ENCODE results near the gene SLC7A11.

Gene SLC7A11

GRCh38 chr4:138236037-138236436, 6.1 kb downstream of the SLC7A11 start:
- Histone ChIP-seq H3K27me3 (no peaks in the 10 kb centered on the region), H3K36me3 (no peaks in the 10 kb centered on the region), H3K4me1 (no peaks in the 10 kb centered on the region), H3K27ac (no peak overlapping the region), H3K4me3 (no peak overlapping the region), H3K9me3 (no peaks in the 10 kb centered on the region)
- TF ChIP-seq CTCF (IDR thresholded peaks at IDR 0.05) = no peak
- no peak for DNase-seq
- intact Hi-C loops (cut with DNase I; ENCODE audit: low total_unique reads) = no loop called here

GRCh38 chr4:138235419-138235952, 6.7 kb downstream of the SLC7A11 start:
- intact Hi-C loops (cut with DNase I; ENCODE audit: low total_unique reads) = no loop called here
- Histone ChIP-seq H3K36me3 (no peaks in the 10 kb centered on the region), H3K9me3 (no peaks in the 10 kb centered on the region), H3K27ac (no peak overlapping the region), H3K27me3 (no peaks in the 10 kb centered on the region), H3K4me3 (no peak overlapping the region), H3K4me1 (no peaks in the 10 kb centered on the region)
- no peak for DNase-seq
- no peak for TF ChIP-seq CTCF (IDR thresholded peaks at IDR 0.05)

- no peaks in the 10 kb centered on the region for H3K9me3 ChIP-seq
- no peaks in the 10 kb centered on the region for H3K4me1 ChIP-seq
- no peak for TF ChIP-seq CTCF (IDR thresholded peaks at IDR 0.05)
- H3K36me3 ChIP-seq = no peaks in the 10 kb centered on the region
- H3K27ac ChIP-seq = no peak overlapping the region
- intact Hi-C loops (cut with DNase I; ENCODE audit: low total_unique reads) = no loop called here
- no peak for DNase-seq
- no peak overlapping the region for H3K4me3 ChIP-seq
- H3K27me3 ChIP-seq = no peaks in the 10 kb centered on the region
Observed at GRCh38 chr4:138234248-138234647, 7.9 kb downstream of the SLC7A11 start.

- Histone ChIP-seq H3K4me3 (no peak overlapping the region), H3K4me1 (no peaks in the 10 kb centered on the region), H3K27me3 (no peaks in the 10 kb centered on the region), H3K27ac (no peak overlapping the region), H3K36me3 (no peaks in the 10 kb centered on the region), H3K9me3 (no peaks in the 10 kb centered on the region)
- intact Hi-C loops (cut with DNase I; ENCODE audit: low total_unique reads) = no loop called here
- no peak for TF ChIP-seq CTCF (IDR thresholded peaks at IDR 0.05)
- no peak for DNase-seq
Observed at GRCh38 chr4:138233313-138234034, 8.7 kb downstream of the SLC7A11 start.

- no peaks in the 10 kb centered on the region for H3K36me3 ChIP-seq
- H3K9me3 ChIP-seq = no peaks in the 10 kb centered on the region
- H3K27ac ChIP-seq = no peak overlapping the region
- H3K4me3 ChIP-seq = no peak overlapping the region
- no peaks in the 10 kb centered on the region for H3K4me1 ChIP-seq
- intact Hi-C loops (cut with DNase I; ENCODE audit: low total_unique reads) = no loop called here
- H3K27me3 ChIP-seq = no peaks in the 10 kb centered on the region
- no peak for DNase-seq
- TF ChIP-seq CTCF (IDR thresholded peaks at IDR 0.05) = no peak
Observed at GRCh38 chr4:138232364-138232763, 9.8 kb downstream of the SLC7A11 start.
